HEK293 (cell line): ENCODE data around the gene ZNF579.

ENCODE experiments used
- CTCF ChIA-PET: fragments of 350-600 bp; formaldehyde crosslinking; extraction: SDS; loops from one replicate; lab custom pipeline; 2021; ENCODE audit warnings: antibody characterized with exemption; lab: Yijun Ruan, JAX
- POLR2A ChIA-PET: fragments of 300-600 bp; formaldehyde crosslinking; extraction: SDS; loops from one replicate; lab custom pipeline; 2020; ENCODE audit warnings: antibody characterized with exemption, inconsistent platforms; lab: Yijun Ruan, JAX
- H3K27ac ChIP-seq: fragments of 200-500 bp; sonication (Bioruptor generic); 2 replicates; pipeline ENCODE4 v1.5.1; 2014; ENCODE audit warnings: low read depth, low read length, control low read depth, inconsistent platforms; ENCODE audit errors: extremely low read depth
- H3K36me3 ChIP-seq, 2 experiments: fragments of 200-500 bp in 1 of 2; sonication (Bioruptor generic) in 1 of 2; 1 replicate in 1 of 2; 2 replicates in 1 of 2; pipeline ENCODE4 v1.5.1; 2014 to 2017; ENCODE audit warnings: inconsistent platforms in 2 of 2, low read length in 2 of 2; ENCODE audit not compliant: control insufficient read depth in 2 of 2, insufficient read depth in 1 of 2
- H3K4me1 ChIP-seq: fragments of 200-500 bp; sonication (Bioruptor generic); 2 replicates; pipeline ENCODE4 v1.5.1; 2014; ENCODE audit warnings: mild to moderate bottlenecking, low read length, inconsistent platforms; ENCODE audit not compliant: control insufficient read depth, insufficient read depth
- H3K4me3 ChIP-seq: 2 replicates; pipeline ENCODE4 v1.5.1; 2011; ENCODE audit warnings: low read depth, mild to moderate bottlenecking, control low read depth, low read length, moderate library complexity
- H3K9me3 ChIP-seq: fragments of 200-500 bp; sonication (Bioruptor generic); 2 replicates; pipeline ENCODE4 v1.5.1; 2014; ENCODE audit warnings: low read depth, low read length, inconsistent platforms; ENCODE audit not compliant: control insufficient read depth, insufficient read depth
- SCRT1 ChIP-seq: fragments of 450-650 bp; formaldehyde crosslinking; IDR thresholded peaks from 2 replicates; pipeline ENCODE4 v1.5.1; 2016; ENCODE audit warnings: missing biosample characterization, missing genetic modification characterization, borderline replicate concordance
- SCRT2 ChIP-seq: fragments of 450-650 bp; formaldehyde crosslinking; IDR thresholded peaks from 2 replicates; pipeline ENCODE4 v1.5.1; 2016; ENCODE audit warnings: missing biosample characterization, missing genetic modification characterization
- ZNF24 ChIP-seq: fragments of 450-650 bp; formaldehyde crosslinking; IDR thresholded peaks from 2 replicates; pipeline ENCODE4 v1.5.1; 2016; ENCODE audit warnings: missing biosample characterization, missing genetic modification characterization
- ZNF292 ChIP-seq: fragments of 450-650 bp; formaldehyde crosslinking; IDR thresholded peaks from 2 replicates; pipeline ENCODE4 v1.5.1; 2016; ENCODE audit warnings: low read depth, missing biosample characterization, missing genetic modification characterization, borderline replicate concordance
- ZNF366 ChIP-seq: fragments of 450-650 bp; formaldehyde crosslinking; conservative IDR thresholded peaks from 2 replicates; pipeline ENCODE4 v1.5.1; 2016; ENCODE audit warnings: missing biosample characterization, missing genetic modification characterization
- ZNF529 ChIP-seq: fragments of 450-650 bp; formaldehyde crosslinking; IDR thresholded peaks from 2 replicates; pipeline ENCODE4 v1.5.1; 2017; ENCODE audit warnings: missing genetic modification characterization, missing biosample characterization; ENCODE audit not compliant: insufficient replicate concordance
- ZNF560 ChIP-seq: fragments of 450-650 bp; formaldehyde crosslinking; IDR thresholded peaks from 2 replicates; pipeline ENCODE4 v1.5.1; 2017; ENCODE audit warnings: missing biosample characterization, missing genetic modification characterization, borderline replicate concordance
- ZNF585B ChIP-seq: fragments of 450-650 bp; formaldehyde crosslinking; IDR thresholded peaks from 2 replicates; pipeline ENCODE4 v1.5.1; 2016; ENCODE audit warnings: missing biosample characterization, missing genetic modification characterization
- ZNF626 ChIP-seq: fragments of 450-650 bp; sonication (Bioruptor Pico); formaldehyde crosslinking; IDR thresholded peaks from 2 replicates; pipeline ENCODE4 v1.5.1; 2018; ENCODE audit warnings: missing biosample characterization, missing genetic modification characterization, inconsistent platforms
- TF ChIP-seq, protein P1 (sequence below): fragments of 450-650 bp; formaldehyde crosslinking; optimal IDR thresholded peaks from 2 replicates; pipeline ENCODE3; 2016; ENCODE audit warnings: missing biosample characterization, mild to moderate bottlenecking, missing genetic modification characterization
- TF ChIP-seq, protein P2 (sequence below): fragments of 450-650 bp; formaldehyde crosslinking; IDR thresholded peaks from 2 replicates; pipeline ENCODE4 v1.5.1; 2016; ENCODE audit warnings: missing biosample characterization, missing genetic modification characterization, borderline replicate concordance
- TF ChIP-seq, protein P3 (sequence below): fragments of 450-650 bp; formaldehyde crosslinking; IDR thresholded peaks from 2 replicates; pipeline ENCODE4 v1.5.1; 2016; ENCODE audit warnings: missing biosample characterization, missing genetic modification characterization, borderline replicate concordance
- TF ChIP-seq, protein P4 (sequence below): fragments of 450-650 bp; formaldehyde crosslinking; IDR thresholded peaks from 2 replicates; pipeline ENCODE4; 2016; ENCODE audit warnings: missing biosample characterization, missing genetic modification characterization

The ZNF579 gene

DNA sequence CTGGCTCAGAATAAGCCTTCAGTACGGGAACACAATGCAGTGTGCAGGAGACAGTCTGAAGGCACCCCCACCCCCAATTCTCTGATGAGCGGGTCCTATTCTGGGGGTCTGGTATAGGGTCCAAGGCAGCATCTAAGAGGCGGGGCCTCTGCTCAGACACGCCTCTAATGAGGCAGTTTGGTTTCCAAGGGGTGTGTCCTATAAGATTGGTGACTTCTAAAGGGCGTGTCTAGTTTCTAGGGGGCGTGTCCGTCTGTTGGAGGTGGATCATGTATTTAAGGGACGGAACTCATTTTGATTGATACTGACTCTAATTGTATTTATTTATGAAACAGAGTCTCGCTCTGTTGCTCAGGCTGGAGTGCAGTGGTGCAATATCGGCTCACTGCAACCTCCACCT is 10.0 kb upstream of the ZNF579 start (continued):
- no peak for TF ChIP-seq ZNF560 (tag by site-specific recombination)
- TF ChIP-seq ZNF529: no peak
- TF ChIP-seq ZNF292 (tag by site-specific recombination): no peak
- TF ChIP-seq, protein P1, sequence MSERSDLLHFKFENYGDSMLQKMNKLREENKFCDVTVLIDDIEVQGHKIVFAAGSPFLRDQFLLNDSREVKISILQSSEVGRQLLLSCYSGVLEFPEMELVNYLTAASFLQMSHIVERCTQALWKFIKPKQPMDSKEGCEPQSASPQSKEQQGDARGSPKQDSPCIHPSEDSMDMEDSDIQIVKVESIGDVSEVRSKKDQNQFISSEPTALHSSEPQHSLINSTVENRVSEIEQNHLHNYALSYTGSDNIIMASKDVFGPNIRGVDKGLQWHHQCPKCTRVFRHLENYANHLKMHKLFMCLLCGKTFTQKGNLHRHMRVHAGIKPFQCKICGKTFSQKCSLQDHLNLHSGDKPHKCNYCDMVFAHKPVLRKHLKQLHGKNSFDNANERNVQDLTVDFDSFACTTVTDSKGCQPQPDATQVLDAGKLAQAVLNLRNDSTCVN (tag by site-specific recombination): no peak
- TF ChIP-seq, protein P2, sequence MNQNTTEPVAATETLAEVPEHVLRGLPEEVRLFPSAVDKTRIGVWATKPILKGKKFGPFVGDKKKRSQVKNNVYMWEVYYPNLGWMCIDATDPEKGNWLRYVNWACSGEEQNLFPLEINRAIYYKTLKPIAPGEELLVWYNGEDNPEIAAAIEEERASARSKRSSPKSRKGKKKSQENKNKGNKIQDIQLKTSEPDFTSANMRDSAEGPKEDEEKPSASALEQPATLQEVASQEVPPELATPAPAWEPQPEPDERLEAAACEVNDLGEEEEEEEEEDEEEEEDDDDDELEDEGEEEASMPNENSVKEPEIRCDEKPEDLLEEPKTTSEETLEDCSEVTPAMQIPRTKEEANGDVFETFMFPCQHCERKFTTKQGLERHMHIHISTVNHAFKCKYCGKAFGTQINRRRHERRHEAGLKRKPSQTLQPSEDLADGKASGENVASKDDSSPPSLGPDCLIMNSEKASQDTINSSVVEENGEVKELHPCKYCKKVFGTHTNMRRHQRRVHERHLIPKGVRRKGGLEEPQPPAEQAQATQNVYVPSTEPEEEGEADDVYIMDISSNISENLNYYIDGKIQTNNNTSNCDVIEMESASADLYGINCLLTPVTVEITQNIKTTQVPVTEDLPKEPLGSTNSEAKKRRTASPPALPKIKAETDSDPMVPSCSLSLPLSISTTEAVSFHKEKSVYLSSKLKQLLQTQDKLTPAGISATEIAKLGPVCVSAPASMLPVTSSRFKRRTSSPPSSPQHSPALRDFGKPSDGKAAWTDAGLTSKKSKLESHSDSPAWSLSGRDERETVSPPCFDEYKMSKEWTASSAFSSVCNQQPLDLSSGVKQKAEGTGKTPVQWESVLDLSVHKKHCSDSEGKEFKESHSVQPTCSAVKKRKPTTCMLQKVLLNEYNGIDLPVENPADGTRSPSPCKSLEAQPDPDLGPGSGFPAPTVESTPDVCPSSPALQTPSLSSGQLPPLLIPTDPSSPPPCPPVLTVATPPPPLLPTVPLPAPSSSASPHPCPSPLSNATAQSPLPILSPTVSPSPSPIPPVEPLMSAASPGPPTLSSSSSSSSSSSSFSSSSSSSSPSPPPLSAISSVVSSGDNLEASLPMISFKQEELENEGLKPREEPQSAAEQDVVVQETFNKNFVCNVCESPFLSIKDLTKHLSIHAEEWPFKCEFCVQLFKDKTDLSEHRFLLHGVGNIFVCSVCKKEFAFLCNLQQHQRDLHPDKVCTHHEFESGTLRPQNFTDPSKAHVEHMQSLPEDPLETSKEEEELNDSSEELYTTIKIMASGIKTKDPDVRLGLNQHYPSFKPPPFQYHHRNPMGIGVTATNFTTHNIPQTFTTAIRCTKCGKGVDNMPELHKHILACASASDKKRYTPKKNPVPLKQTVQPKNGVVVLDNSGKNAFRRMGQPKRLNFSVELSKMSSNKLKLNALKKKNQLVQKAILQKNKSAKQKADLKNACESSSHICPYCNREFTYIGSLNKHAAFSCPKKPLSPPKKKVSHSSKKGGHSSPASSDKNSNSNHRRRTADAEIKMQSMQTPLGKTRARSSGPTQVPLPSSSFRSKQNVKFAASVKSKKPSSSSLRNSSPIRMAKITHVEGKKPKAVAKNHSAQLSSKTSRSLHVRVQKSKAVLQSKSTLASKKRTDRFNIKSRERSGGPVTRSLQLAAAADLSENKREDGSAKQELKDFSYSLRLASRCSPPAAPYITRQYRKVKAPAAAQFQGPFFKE: no peak
- no peak for TF ChIP-seq ZNF585B (tag by site-specific recombination)
- TF ChIP-seq, protein P3, sequence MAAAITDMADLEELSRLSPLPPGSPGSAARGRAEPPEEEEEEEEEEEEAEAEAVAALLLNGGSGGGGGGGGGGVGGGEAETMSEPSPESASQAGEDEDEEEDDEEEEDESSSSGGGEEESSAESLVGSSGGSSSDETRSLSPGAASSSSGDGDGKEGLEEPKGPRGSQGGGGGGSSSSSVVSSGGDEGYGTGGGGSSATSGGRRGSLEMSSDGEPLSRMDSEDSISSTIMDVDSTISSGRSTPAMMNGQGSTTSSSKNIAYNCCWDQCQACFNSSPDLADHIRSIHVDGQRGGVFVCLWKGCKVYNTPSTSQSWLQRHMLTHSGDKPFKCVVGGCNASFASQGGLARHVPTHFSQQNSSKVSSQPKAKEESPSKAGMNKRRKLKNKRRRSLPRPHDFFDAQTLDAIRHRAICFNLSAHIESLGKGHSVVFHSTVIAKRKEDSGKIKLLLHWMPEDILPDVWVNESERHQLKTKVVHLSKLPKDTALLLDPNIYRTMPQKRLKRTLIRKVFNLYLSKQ: no peak
- TF ChIP-seq, protein P4, sequence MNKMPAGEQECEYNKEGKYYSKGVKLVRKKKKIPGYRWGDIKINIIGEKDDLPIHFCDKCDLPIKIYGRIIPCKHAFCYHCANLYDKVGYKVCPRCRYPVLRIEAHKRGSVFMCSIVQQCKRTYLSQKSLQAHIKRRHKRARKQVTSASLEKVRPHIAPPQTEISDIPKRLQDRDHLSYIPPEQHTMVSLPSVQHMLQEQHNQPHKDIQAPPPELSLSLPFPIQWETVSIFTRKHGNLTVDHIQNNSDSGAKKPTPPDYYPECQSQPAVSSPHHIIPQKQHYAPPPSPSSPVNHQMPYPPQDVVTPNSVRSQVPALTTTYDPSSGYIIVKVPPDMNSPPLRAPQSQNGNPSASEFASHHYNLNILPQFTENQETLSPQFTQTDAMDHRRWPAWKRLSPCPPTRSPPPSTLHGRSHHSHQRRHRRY (tag by site-specific recombination): no peak
- TF ChIP-seq ZNF626 (tag by site-specific recombination): no peak
- no peak for TF ChIP-seq ZNF24 (tag by site-specific recombination)

DNA sequence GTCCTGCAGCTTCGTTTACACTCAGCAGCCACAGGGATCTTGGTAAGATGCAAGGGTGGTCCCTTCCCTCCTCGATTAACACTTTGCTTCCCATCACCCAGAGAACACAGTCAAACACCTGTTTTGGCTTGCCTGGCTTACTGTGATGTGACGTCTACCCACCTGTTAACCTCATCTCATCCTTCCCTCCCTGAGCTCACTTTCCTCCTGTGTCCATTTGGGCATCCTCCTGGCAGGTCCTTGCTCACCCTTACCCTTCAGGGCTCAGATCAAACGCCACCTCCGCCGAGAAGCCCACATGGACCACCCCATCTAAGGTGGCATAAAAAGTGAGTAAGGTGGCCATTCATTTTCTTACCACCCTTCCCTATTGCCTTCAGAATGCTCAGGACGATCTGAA is 9.5 kb upstream of the ZNF579 start:
- Histone ChIP-seq H3K9me3 (no peaks in the 10 kb centered on the region), H3K4me3 (no peak overlapping the region), H3K4me1 (peaks cover 11% of the 10 kb centered on the region), H3K27ac (no peak overlapping the region), H3K36me3 (peaks cover 3 to 14% of the 10 kb centered on the region in 2 experiments)
- TF ChIP-seq, protein P4 (tag by site-specific recombination): no peak
- TF ChIP-seq ZNF366 (tag by site-specific recombination) (no peak), SCRT2 (peak; percentile 88), SCRT1 (tag by site-specific recombination) (peak; percentile 87)
- ChIA-PET CTCF (interaction anchor here (0.7 kb wide), 1 partner anchor 10 kb away, joined by 3 read pairs; no protein-coding TSS in a partner anchor), POLR2A (interaction anchor here (6.9 kb wide), 1 partner anchor 8 kb away, joined by 71 read pairs; the partner anchor contains the start of genes FIZ1 and ZNF524)
